A204.1 (cell line): ENCODE measurements around the gene GALNT7.

Source experiments
- FAIRE-seq: peaks from 2 replicates; lab custom pipeline; 2012; peaks lifted over from hg19 to GRCh38; lab: Jason Lieb, UNC

GALNT7 gene

DNA sequence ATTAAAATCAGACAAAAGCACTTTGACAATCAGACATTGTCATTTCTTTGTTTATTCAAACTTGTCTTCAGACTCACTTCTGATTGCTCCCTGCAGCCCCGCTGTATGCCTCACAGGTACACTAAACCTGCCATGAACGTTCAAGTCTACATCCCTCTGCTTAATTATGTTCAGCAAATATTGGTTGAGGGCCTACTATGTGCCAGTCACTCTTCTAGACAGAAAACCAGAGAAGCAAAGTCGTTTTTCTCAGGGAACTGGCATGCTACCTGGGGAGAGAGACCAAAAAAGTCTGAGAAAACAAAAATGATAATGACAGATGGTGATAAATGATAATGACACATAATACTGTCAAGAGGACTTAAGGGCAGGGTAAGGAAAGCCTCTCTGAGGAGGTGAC lies 146.1 kb downstream of the GALNT7 start:
- no peak for FAIRE-seq

GRCh38 chr4:173316060-173316459 lies 147.4 kb downstream of the GALNT7 start:
- no peak for FAIRE-seq

DNA sequence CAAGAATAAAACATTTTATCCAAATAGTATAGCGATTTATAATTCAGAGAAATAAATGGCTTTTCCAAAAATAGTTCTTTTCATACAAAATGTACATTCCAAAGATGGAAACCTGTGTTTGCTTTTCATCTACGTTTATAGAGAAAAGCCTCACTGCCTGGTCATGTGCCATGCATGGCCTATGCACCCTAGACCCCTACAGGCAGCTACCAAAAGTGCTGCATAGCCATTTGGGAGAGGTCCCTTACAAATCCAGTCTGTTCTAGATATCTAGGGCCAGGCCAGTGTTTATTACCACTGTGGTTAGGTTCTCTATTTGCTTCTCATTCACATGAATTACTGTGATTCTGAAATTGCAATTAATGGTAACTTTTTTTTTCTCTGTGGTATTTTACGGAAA lies 148.4 kb downstream of the GALNT7 start:
- no peak for FAIRE-seq

DNA sequence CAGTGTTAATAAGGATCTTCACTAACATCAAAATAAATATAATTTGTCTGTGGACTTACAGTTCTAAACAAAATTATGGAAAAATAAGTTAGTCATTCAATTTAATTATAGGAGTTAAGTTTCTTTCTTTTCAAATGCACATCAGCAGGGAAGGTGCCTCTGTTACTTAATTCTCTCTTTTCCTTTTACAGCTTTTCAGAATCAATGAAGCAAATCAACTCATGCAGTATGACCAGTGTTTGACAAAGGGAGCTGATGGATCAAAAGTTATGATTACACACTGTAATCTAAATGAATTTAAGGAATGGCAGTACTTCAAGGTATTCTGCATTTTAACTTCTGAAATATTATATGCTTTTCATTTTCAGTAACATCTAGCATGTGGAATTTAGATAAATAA lies 149.6 kb downstream of the GALNT7 start:
- FAIRE-seq = no peak

DNA sequence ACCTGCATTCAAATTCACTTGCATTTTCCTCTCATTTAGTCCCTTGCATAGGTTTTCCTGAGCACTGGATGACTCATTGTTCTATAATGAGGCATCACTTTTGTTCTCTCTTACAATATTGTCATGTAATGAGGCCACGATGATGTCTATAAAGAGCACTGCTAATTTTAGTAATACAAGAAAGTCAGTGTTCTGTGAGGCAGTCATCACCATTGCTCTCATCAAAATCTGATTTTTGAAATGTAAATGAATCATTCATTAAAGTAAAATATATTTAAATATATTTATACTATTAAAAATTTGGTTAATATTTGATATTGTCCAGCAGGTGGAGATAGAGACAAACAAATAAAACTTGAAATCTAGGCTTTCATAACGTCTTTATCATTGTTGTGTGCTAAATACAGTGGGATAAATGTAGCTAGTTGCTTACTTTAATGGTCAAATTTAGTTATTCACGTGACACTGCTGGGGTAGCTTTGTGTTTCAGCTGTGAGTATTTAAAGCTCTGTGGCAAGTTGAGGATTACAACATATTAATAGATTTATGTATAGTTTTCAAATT lies 150.1 kb downstream of the GALNT7 start:
- FAIRE-seq = peak; percentile 98

GRCh38 chr4:173319696-173320095 lies 151.1 kb downstream of the GALNT7 start:
- no peak for FAIRE-seq

DNA sequence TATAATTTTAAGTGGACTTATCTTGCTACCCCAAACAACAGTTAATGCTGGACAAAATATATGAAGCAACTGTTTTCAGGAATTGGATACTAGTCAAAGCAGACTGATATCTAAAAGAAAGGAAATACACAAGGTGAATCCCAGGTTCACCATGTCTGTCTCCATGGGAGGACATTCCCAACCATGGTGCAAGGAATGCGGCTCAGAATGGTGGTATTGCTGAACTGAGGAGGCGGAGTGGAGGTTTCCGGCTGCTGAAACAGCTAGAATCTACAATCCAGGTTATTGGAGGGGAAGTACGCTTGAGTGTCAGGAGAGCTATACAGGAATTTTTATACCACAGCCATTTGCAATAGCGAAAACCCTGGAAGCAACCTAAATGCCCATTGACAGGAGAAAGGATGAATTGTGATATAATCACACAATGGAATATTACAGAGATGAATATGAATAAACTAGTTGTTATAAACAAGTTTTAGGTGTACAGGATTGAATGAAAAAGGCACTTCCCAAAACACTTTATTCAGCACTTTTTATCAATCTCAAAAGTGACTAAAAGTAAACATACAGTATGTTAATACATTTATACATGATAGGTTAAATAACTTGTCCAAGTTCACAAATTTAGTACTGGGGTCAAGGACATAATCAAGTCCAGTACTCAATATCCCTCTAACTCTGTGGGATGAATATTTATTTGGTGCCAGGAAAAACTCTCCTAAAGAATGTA lies 156.6 kb downstream of the GALNT7 start:
- FAIRE-seq = peak; percentile 3

GRCh38 chr4:173328236-173328901 lies 159.8 kb downstream of the GALNT7 start:
- FAIRE-seq = no peak

GRCh38 chr4:173330590-173330989 lies 162.0 kb downstream of the GALNT7 start:
- no peak for FAIRE-seq

DNA sequence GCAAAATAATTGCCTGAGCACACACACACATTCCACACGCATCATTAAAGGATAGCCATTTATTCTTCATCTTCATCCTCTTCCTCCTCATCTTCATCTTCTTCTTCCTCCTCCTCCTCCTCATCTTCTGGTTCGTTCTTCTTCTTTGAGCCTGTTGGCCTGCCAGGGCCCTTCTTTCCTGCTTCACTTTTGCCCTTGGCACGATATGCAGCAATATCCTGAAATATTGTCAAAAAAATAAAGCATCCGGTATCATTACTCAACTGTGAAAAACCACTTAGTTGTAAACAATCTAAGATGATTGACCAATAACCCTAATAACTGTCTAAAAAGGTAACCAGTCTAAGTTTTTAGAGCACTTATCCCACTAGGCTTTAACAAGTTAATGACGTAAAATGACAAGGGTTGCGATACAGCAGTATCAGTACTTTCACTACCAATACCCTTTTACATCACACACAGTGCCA lies 163.4 kb downstream of the GALNT7 start:
- no peak for FAIRE-seq

DNA sequence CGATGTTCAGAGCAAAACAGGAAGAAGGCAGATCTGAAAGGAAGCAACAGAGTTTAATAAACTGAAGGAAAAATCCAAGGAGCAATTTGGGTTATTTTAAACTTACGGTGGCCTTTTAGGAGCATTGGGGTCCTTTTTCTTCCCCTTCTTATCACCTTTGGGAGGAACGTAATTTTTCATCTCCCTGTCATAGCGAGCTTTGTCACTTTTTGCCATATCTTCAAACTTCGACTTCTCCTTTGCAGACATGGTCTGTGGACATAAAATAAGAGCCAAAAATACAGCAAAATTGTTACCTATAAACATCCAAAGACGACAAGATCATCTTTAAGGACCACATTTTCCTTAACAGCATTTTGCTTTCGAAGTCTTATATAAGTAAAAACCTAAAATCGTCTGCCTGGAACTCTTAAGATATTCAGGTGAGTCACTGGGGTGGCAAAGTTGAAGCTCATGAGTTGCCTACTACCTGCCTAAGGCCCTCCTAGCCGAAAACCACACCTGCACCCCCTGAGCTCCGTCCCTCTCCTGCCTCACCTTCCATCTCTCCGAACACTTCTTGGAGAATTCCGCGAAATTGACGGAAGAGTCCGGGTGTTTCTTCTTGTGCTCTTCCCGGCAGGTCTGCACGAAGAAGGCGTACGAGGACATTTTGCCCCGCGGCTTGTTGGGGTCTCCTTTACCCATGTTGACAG lies 164.5 kb downstream of the GALNT7 start:
- FAIRE-seq = no peak

DNA sequence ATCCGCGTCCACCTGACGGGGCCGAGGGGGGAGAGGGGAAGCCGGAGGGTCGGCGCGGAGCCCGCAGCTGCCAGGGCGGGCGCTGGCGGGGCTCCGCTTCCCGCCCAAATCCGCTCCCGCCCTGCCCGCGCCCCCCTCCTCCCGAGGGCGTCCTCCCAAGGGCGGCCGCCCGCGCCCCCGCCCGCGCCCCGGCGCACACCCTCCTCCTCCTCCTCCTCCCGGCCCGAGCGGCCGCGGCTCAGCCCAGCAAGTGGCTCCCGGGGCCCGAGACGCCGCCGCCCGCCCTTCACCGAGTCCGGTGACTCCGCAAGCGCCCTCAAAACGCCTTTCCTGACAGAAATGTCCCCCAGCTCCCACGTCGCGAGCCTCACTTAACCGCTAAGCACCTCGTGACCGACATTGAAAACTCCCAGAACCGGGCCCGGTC lies 165.1 kb downstream of the GALNT7 start:
- FAIRE-seq = no peak

DNA sequence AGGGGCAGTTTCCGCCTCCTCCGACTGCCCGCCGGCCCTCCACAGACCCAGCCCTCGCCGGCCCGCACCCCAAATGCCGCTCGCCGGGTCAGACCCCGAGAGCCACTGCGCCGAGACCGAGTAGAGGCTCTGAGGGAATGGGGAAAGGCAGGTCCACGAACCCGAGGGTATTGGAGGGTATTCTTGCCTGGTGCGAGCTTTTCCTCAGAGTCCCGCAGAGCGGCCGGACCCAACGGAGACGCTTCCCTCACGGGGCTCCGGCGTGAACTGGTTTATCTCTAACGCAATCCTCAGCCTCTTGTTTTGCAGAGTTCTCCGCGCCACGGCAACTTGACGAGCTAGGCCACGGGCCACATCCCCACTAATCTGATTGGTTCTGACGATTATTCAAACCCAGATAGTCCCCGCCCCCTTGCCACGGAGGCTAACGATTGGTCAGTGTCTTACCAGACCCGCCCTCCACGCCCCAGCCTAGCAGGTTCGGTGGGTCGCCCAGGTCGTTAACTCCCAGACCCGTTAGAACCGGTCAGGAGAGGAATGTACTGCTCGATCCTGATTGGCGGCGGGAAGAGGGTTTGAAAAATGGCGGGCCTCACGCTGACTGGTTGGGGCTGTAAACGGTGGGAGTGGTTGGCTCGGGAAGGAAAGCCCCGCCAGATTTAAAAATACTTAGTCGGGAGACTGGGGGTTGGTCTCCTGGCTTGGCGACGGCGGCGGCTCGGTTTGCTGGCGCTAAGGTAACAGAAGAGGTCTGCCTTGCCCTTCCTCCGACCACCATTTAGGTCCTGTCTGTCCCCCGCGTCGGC lies 165.7 kb downstream of the GALNT7 start, which contains the start of gene HMGB2:
HMGB2 (minus strand) TSS at position 274 of the 806 bp plus-strand sequence. CDS start 709 bp downstream, outside the sequence.
- FAIRE-seq = peak; percentile 99

DNA sequence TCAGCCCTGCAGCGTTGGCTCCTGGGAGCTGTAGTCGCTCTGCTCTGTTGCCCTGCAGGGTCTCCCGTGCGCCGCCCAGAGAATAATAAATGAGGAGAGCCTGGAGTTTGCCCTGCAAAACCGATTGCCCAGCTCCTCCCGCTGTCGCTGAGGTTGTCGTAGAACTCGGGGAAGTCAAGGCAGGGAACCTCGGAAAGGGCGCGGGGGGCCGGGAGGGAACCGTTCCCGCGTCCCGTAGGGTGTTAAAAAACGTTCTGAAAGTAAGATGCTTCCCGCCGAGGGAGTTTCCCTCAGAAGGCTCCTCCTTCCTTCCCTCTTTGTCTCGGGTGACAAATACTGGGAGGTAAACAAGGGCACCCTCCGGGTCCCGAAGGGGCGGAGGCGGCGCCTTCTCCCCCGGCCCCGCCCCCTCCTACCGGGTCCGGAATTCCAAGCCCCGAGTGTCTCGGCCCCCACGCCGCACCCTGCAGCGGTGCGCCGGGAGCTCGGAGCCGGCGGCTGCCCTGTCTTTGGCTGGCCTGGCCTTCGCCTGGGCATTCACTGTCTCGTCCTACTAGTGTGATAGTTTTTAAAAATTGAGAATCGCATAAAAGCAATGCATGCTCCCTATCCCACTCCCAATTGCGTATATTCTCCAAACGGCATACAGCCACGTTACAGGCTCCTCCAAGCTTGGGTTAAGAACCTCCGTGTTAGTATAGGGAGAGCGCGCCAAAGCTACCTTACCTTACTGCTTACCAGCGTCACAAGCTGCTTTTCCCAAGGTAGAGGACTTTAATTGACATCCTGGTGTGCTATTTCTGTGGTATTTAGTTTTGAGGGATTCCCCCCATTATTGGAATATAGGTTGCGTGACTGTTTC lies 166.5 kb downstream of the GALNT7 start:
- FAIRE-seq = peak; percentile 79

GRCh38 chr4:173337463-173337862 lies 168.9 kb downstream of the GALNT7 start:
- FAIRE-seq = no peak

DNA sequence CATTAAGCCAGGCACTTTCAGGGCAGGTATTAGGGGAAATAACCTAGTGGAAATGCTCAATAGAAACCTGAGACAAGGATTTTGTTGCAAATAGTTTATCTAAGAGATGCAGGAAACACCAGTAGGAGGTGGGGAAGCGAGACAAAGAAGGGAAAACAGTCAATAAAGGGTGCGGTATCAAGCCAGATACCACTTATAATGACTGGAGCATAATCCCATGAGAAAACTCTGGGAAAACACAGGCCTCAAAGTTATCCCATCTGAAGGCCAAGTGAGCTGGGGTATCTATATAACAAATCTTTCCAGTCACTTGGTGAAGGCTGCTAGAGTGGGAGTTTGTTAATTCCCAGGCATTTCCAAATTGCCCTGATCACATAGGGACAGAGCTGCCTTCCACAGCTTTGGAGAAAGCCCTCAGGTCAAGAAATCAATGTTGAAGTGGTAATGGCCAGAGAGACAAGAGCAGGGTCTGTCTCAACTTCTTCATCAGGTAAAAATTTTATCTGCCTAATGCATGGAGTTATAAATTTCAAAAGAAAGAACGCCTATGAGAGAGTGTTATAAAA lies 175.3 kb downstream of the GALNT7 start:
- no peak for FAIRE-seq

DNA sequence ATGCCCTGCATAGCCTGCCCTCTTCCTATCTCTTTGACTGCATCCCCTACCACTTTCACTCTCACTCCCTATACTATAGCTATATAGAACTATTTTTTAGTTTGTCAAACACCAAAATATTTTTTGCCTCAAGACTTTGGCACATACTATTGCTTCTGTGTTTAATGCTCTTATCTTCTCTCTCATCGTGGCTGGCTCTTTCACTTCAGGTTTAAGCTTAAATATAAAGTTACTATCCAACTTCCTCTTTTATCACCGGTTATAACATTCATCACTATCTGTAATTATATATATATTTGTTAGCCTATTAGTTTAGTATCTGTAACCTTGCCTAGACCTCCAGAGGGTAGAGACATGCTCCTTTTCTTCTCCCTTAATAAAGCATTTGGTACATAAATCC lies 177.0 kb downstream of the GALNT7 start:
- FAIRE-seq = no peak

GRCh38 chr4:173346074-173346473 lies 177.5 kb downstream of the GALNT7 start:
- no peak for FAIRE-seq

DNA sequence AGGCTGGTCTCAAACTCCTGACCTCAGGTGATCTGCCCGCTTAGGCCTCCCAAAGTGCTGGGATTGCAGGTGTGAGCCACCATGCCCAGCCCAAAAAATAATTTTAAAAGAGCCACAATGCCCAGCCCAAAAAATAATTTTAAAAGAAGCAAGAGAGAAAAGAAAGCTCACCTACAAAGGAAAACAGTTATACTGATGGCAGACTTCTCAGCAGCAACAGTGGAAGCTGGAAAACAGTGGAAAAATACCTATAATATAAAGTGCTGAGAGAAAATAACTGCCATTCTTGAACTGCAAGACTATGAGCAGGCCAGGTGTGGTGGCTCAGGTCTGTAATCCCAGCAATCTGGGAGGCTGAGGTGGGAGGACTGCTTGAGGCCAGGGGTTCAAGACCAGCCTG lies 178.9 kb downstream of the GALNT7 start:
- FAIRE-seq = no peak

DNA sequence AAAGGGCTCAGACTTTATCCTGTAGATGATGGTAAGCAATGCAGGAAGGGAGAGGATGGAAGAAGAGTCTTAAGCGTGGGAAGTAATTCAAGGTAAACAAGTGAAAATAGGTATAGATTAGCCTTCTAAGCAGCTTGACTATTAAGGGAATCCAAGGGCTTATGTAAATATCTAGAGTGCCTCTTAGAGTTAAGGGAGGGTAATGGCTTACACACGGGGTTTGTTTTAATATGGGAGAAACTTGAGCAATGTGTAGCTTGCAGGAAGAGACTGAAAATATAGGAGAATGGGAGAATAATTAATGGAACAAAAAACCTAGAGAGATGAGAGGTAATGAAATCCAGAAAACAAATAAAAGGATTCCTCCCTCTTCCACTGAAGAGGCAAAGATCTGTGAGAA lies 189.3 kb downstream of the GALNT7 start:
- FAIRE-seq = no peak
